HEK293 (cell line): ENCODE results near the gene CCNY.

ENCODE experiments used
- CTCF ChIP-seq: fragments of 450-650 bp; formaldehyde crosslinking; IDR thresholded peaks from 2 replicates; pipeline ENCODE4 v1.5.1; 2016; ENCODE audit warnings: missing biosample characterization, missing genetic modification characterization
- KLF17 ChIP-seq: fragments of 450-650 bp; formaldehyde crosslinking; IDR thresholded peaks from 2 replicates; pipeline ENCODE4 v1.5.1; 2016; ENCODE audit warnings: missing biosample characterization, missing genetic modification characterization
- OSR2 ChIP-seq: fragments of 450-650 bp; formaldehyde crosslinking; IDR thresholded peaks from 2 replicates; pipeline ENCODE4 v1.5.1; 2016; ENCODE audit warnings: missing biosample characterization, missing genetic modification characterization
- SP2 ChIP-seq: fragments of 450-650 bp; formaldehyde crosslinking; IDR thresholded peaks from 2 replicates; pipeline ENCODE4 v1.5.1; 2016; ENCODE audit warnings: missing biosample characterization, missing genetic modification characterization
- ZNF580 ChIP-seq: fragments of 450-650 bp; formaldehyde crosslinking; IDR thresholded peaks from 2 replicates; pipeline ENCODE4 v1.5.1; 2016; ENCODE audit warnings: missing biosample characterization, missing genetic modification characterization
- ZNF701 ChIP-seq: fragments of 450-650 bp; formaldehyde crosslinking; IDR thresholded peaks from 2 replicates; pipeline ENCODE4 v1.5.1; 2016; ENCODE audit warnings: missing biosample characterization, missing genetic modification characterization

- TF ChIP-seq SP2, result no peak
- TF ChIP-seq CTCF (tag by site-specific recombination), result no peak
- TF ChIP-seq OSR2, result no peak
- no peak for TF ChIP-seq KLF17
- TF ChIP-seq ZNF701, result no peak
- TF ChIP-seq ZNF580, result no peak
Observed at GRCh38 chr10:35445150-35445884, 109.0 kb downstream of the CCNY start.
